GM19452 (cell line): ENCODE results near the gene ATP6V0E1.
A peak's percentile ranks its signal among the peaks of the same experiment; 100 is the strongest.
"Not testable (repeated sequence)": the region's sequence is repeated elsewhere in the genome, so short reads cannot be mapped to it uniquely, and the experiment has no call there.

Source experiments
- ATAC-seq: cut with Tn5 transposase; IDR thresholded peaks from one replicate; pipeline ENCODE4 v1.9.1; 2021; ENCODE audit not compliant: unreplicated experiment

Gene ATP6V0E1

DNA sequence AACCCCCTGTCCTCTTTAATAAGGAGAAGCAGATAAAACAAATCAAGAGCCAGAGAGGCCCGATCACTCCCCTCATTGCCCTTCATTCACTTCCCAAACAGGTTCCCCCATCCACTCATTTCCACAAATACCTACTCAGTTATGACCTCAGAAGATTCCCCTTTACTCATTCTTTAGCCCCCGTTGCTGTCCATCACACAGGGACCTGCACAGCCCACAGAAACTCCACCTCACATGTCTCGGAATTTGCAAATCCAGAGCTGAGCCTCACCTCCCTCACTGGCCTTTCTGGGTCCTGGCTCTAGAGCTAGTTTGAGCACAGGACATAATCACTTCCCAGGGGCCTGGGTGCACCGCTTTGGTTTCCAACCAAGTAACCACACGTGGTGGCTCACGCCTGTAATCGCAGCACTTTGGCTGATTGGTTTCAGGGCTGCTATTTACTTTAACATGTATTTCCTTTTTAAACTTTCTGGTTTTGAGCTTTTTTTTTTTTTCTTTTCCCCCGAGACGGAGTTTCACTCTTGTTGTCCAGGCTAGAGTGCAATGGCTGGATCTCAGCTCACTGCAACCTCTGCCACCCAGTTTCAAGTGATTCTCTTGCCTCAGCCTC, 17.8 kb downstream of the ATP6V0E1 start:
- ATAC-seq = peak; percentile 87

DNA sequence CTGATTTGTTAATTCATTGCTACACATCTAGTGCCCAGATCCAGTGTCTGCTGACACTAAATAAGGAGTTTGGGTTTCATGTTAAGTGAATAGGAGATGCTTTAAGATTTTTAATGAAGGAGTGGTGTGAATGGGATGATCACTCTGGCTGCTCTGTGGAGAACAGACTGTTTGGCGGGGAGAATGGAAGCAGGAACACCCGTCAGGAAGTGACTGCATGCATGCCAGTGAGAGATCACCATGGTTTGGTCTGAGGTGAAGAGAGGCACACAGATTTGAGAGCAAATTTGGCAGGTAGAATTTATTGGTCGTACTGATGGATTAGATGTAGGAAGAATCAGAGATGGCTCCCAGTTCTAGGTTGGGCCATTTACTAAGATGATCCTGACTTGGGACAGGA, 19.8 kb downstream of the ATP6V0E1 start:
- no peak for ATAC-seq

DNA sequence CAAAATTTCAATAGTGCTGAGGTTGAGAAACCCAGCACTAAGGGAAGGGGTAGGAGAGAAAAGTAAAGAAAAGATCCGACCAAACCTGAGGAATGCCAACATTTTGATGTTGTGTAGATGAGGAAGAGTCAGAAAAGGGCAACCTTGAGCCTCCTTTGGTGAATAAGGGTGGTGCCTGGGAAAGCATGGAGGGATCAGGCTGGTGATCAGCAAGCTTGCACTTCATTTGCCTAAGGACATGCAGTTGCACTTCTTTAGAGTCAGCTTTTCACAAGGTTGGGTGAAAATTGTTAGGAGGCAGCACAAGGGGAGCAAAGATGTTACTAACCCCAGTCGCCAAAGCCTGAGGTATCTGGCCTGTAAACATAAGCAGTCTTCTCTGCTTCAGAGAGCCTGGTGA, 20.4 kb downstream of the ATP6V0E1 start:
- ATAC-seq = no peak

DNA sequence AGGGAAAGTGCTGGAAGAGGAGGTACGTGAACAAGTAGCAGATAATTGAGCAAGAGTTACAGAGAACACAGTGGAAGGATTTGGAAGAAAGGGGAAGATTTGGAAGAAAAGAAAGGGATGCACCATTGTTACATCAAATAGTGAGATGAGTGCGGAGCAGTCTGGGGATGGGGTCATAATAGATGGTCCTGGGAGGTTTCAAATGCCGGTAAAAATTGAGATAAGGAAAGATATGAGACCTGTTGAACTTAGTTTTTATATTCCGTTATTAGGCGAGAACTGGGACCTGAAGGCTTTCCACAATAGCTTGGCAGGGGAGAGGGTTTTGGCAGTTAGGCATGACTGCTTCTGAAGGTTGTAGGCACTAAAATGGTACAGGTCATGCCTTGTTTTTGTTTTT, 20.9 kb downstream of the ATP6V0E1 start:
- no peak for ATAC-seq

DNA sequence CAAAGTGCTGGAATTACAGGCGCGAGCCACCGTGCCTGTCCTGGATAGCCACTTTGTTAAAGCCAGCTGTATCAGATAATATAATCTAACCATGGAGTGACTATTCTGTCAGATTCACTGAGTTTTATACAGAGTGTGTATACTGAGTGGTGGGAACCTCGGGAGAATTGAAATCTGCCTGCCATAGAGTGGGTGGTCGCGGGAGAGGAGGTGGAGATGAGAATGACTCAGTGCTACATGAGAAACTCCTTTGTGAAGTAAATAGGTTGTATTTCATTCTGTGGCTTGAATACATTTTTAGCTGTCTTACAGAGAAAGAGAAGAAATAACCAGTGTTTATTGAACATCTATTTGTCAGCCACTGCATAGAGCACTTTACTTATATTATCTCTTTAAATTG, 26.4 kb downstream of the ATP6V0E1 start:
- no peak for ATAC-seq

DNA sequence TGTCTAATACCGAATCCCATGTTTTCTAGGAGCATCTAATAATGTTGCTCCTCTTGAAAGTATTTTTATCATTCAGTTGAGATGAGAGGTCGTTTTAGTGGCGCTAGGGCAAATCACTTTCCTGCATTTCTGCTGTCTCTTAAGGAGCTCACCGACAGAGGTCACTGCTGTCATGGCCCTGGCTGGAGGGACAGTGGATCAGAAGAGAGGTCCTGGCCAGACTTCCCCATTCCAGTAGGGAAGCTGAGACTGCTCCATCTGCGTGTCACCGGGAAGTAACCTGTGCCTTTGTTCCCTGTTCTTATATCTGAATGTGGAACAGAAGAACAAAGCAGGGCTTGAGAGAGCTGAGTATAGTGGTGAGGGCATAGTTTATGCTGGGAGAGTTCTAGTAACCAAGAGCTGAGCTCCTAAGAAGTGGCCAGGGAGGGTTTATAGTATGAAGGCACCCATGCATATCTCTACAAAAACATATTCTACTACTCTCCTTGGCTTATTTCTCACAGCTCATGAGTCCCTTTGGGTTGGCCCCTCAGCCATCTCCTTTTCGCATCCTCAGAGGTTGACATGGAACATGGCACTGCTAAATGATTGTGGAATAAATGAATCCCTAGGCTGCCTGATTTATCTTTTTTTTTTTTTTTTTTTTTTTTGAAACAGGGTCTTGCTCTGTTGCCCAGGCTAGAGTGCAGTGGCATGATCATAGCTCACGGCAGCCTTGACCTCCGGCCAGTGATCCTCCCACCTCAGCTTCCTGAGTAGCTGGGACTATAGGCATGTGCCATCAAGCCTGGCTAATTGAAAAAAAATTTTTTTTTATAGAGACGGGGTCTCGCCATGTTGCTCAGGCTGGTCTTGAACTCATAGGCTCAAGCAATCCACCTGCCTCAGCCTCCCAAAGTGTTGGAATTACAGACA, 27.2 kb downstream of the ATP6V0E1 start:
- no peak for ATAC-seq

DNA sequence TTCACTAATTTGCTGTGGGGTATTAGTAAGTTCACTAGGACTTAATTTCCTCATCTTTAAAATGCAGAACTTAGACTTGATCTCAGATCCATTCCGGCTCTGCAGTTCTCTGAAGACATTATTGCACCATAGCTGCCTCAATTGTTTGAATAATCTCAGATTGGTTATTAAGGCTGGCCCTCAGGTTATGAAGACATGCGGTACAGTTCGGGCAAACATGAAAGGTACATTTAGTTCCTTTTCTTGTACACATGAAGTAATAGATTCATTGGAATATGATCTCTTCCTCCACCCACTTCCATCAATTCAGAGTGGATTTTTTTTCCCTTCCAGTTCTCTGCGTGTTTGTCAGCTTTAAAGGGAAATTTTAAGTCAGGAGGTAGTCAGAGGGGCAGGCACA, 28.0 kb downstream of the ATP6V0E1 start:
- ATAC-seq = no peak

DNA sequence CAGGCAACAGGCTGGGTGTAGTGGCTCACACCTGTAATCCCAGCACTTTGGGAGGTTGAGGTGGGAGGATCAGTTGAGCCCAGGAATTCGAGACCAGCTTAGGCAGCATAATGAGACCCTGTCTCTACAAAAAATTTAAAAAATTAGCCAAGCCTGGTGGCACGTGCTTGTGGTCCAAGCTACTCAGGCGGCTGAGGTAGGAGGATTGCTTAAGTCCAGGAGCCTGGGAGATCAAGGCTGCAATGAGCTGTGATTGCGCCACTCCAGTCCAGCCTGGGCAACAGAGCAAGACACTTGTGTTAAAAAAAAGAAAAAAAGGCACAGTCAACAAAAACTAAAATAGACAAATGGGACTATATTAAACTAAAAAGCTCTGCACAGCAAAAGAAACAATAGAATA, 29.3 kb downstream of the ATP6V0E1 start:
- ATAC-seq = no peak

DNA sequence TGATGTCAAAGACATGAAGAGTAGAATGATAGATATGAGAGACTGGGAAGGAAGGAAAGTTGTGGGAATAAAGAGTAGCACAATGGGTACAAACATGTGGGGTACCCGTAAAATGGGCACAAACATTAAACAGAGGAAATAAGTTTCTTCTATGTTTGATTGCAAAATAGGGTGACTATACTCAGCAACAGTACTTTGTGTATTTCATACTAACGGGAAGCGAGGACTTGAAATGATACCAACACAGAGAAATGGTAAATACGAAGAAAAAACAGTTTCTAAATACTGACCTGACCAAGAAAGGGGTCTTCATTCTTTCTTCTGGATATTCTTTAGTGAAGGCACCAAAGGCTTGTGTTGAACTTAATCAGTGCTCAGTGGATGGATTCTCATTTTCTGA, 31.1 kb downstream of the ATP6V0E1 start:
- ATAC-seq = no peak

DNA sequence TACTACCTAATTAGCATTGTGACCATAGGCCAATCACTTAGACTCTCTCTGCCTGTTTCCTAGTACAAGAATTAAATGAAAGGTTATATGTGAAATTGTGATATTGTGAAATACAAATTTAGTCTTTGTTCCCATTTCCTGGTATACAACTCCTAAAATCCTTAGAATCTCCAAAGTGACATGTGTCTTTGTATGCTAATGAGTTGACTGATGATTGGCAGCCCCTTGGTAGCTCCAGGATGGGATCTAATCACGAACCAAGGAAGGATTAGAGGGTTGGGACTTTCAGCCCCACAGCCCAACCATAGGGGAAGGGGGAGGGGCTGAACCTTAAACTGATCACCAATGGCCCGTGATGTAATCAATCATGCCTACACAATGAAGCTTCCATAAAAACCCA, 31.6 kb downstream of the ATP6V0E1 start:
- no peak for ATAC-seq

DNA sequence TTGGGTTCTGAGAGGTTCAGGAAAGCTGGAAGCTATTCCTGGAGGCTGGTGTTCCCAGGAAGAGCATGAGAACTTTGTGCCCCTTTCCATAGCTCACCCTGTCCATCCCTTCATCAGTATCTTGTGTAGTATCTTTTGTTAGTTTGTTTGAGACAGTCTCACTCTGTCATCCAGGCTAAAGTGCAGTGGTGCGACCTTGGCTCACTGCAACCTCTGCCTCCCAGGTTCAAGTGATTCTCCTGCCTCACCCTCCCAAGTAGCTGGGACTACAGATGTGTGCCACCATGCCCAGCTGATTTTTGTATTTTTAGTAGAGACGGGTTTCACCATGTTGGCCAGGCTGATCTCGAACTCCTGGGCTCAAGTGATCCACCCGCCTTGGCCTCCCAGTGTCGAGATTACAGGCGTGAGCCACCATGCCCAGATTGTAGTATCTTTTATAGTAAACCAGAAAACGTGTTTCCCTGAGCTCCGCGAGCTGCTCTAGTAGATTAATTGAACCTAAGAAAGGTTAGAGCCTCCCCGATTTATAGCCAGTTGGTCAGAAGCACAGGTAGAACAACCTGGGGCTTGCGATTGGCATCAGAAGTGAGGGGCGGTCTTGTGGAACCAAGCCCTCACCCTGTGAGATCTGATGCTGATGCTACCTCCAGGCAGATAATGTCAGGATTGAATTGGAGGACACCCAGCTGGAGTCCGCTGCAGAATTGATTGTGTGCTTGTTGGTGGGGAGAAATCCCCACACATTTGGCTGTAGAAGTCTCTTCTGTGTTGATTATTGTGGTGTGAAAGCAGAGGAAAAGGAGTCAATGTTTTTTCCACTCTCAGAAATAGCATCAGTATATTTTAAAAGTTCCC, 32.3 kb downstream of the ATP6V0E1 start:
- ATAC-seq = no peak

DNA sequence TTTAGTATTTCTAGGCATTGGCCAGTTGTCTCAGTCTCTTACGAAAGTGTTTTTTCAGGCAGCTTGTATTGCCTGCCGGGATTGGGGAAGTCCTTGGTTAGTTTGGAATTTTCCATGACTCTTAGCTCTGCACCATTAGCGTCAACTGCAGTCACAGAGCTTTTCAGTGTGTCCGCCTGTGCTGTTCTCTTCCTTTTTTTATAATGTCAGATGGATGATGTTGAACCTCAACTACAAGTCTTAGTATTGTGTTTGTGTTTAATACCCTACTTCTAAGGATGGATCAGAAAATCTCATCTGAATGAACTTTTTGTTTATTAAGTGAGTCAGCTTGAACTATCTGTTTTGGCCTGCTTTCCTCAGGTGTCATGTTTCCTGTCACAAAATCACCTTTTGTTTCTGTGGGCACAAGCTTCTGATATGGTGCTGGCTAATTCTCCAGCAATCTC, 33.1 kb downstream of the ATP6V0E1 start:
- ATAC-seq = no peak

DNA sequence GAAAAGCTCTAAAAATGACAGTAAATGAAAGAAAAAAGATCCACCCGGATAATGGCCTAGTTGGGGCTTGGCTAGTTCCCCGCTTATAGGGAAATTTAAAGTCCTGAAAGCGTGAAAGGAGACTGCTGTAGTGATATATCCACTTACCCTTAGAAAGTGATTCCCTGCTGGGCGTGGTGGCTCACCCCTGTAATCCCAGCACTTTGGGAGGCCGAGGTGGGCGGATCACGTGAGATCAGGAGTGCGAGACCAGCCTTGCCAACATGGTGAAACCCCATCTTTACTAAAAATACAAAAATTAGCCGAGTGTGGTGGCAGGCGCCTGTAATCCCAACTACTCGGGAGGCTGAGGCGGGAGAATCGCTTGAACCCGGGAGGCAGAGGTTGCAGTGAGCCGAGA, 33.5 kb downstream of the ATP6V0E1 start:
- ATAC-seq = not testable (repeated sequence)

DNA sequence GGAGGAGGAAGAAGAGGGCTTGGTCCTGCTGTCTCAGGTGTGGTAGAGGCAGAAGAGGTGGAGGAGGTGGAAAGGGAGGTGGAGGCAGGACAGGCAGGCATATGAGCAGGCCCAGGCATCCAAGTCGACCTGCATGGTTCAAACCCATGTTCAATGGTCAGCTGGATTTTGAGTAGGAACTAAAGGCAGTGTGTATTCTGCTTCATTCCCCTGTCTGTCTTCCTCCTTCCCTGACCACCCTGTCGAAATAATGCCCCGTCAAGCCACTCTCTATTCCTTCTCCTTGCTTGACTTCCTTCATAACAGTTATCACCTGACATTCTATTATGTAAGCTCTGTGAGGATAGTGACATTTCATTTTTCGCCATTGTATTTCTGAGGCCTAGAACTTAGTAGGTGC, 34.8 kb downstream of the ATP6V0E1 start:
- no peak for ATAC-seq

DNA sequence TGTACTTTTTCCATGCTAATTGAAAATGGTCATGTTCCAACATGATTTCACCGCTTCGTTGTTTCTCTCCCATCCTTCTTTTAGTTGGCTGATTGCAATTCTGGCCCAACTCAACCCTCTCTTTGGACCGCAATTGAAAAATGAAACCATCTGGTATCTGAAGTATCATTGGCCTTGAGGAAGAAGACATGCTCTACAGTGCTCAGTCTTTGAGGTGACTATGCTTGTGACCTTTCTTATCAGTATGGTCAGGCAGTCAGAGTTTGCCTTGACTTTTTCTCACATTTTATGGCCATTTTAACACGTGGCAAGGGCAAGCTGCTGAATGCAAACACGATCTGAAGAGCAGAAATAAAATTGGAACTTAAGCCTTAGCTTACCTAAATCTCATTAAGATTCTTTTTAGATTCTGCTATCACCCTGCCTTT, 36.6 kb downstream of the ATP6V0E1 start:
- no peak for ATAC-seq

DNA sequence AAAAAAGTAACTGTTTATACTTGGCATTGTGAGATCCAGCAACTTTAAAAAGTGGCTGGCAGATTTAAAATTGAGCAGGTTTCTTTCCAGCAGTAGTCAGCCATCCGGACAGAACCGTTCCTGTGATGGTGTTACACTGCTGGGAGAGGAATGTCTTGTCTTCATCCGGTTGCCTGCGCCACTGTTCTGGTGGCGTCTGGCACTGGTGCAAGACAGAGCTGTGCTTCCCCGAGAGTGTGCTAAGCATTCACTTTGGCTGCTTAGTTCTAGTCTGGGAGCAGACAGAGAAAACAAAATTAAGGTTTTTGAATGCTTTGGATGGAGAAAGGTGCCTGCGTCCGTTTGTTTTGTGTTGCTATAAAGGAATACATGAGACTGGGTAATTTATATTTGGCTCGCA, 37.1 kb downstream of the ATP6V0E1 start:
- no peak for ATAC-seq

DNA sequence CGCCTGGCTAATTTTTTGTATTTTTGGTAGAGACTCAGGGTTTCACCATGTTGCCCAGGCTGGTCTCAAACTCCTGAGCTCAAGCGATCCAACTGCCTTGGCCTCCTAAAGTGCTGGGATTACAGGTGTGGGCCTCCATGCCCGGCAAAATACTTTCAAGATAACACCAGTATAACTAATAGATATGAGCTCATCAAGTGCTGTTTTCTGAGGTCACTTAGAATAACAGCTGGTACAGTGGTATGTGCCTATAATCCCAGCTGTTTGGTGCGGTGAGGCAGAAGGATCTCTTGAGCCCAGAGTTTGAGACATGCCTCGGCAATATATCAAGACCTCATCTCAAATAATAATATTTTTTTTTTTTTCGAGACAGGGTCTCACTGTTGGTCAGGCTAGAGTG, 42.1 kb downstream of the ATP6V0E1 start:
- no peak for ATAC-seq

DNA sequence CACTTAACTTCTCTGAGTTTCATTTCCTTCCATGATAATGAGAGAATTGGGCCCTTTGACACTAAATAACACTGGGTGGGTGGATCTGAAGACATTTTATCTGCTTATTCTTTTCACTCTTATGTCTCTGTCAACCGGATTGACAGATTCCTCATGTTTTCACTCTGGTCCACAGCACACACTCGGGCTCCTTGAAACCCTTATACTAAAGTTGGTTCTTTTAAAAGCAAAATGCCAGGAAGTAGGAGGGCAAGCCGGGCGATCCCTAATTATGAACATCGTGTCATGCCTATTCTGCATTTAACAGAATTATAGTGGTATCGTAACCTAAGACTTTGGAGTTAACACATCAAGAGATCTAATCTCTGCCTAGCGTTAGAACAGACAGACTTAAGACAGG, 44.3 kb downstream of the ATP6V0E1 start:
- ATAC-seq = no peak

DNA sequence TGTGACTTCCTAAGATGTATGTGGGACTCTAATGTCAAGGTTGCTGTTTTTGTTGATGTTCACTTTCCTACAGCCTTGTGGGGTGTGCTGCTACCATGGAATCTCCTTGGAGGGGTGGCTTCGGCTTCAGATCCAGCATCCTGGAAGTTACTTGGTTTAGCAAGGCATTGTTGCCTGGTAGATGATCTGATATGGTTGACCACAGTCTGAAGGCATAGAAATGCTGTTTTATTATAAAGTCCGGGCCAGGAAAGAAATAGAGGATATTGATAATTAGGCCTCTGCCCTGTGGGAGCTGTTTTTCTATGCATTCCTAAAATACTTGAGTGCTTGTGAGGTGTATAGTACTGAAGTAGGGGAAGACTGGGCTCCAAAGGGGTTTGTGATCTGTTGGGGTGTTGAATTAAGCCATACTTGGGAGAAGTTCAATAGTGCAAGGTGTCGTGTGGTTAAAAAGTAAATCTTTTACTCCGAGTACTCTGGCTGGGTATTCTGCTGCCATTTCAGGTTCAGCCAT, 45.3 kb downstream of the ATP6V0E1 start:
- ATAC-seq = no peak

DNA sequence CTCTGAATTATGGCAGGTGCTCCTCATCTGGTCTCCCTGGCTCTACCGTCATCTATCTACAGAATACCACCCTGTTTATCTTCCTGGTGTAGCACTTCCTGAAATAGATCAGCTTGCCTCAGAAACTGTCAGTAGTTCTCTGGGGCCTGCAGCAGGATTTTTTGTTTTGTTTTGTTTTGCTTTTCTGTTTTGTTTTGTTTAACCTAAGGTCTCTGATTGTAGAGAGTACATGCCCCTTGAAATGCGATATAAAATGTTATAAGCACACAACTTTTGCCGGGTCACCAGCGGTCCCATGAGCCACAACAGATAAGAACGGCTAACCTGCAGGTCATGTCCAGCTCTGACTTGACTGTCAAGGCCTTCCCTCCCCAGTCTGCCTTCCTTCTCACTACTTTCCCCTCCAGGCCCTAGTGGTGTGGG, 45.9 kb downstream of the ATP6V0E1 start:
- ATAC-seq = no peak

DNA sequence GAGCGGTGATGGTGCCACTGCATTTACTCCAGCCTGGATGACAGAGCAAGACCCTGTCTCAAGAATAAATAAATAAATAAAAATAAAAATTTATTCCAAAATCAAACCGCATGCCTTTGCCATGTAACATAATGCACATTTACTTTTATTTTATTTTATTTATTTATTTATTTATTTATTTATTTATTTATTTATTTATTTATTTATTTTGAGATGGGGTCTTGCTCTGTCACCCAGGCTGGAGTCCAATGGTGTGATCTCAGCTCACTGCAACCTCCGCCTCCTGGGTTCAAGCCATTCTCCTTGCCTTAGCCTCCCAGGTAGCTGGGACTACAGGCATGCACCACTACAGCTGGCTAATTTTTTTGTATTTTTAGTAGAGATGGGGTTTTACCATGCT, 48.5 kb downstream of the ATP6V0E1 start:
- ATAC-seq = not testable (repeated sequence)
